Caco-2 (cell line): Measurements from ENCODE around the gene CFAP46. TPM values are rescaled to one million over a fixed set of nuclear protein-coding genes. Genes with fewer than 3 reads are reported as not detected.
A peak's percentile ranks its signal among the peaks of the same experiment; 100 is the strongest.

Experiments used
- BruUV-seq: library from RNA; stranded (reverse); fragments of 400-500 nt; replicated peaks from 2 replicates; lab custom pipeline; 2021; lab: Mats Ljungman, UMichigan
- CTCF ChIA-PET: fragments of 300-600 bp; sonication (Branson Sonifier 250); formaldehyde crosslinking; loops from one replicate; lab custom pipeline; 2022; ENCODE audit warnings: antibody characterized with exemption; lab: Charles Lee
- POLR2A ChIA-PET: fragments of 300-600 bp; sonication (Branson Sonifier 250); formaldehyde crosslinking; loops from one replicate; lab custom pipeline; 2022; ENCODE audit warnings: antibody characterized with exemption; lab: Charles Lee
- DNase-seq, 2 experiments: peaks; one replicate each; pipeline versions ENCODE4 v3.0.0 to v3.0.0-alpha.2; 2020 to 2022
- H3K27me3 ChIP-seq: replicated peaks from 2 replicates; pipeline ENCODE4 v1.6.0; 2011; ENCODE audit warnings: low read length; ENCODE audit not compliant: control insufficient read depth, insufficient read depth
- H3K36me3 ChIP-seq: 2 replicates; pipeline ENCODE4 v1.5.1; 2011; ENCODE audit warnings: low read length; ENCODE audit not compliant: control insufficient read depth, insufficient read depth
- H3K4me1 ChIP-seq: fragments of 250-450 bp; sonication (Bioruptor Pico); 2 replicates; pipeline ENCODE4 v1.5.1; 2020; ENCODE audit warnings: mild to moderate bottlenecking
- H3K4me3 ChIP-seq: 2 replicates; pipeline ENCODE4 v1.5.1; 2011; ENCODE audit warnings: low read depth, mild to moderate bottlenecking, control low read depth, low read length
- H3K9me3 ChIP-seq: fragments of 250-450 bp; sonication (Bioruptor Pico); 2 replicates; pipeline ENCODE4 v1.5.1; 2020; ENCODE audit warnings: mild to moderate bottlenecking, moderate library complexity
- H3K27ac Mint-ChIP-seq: one replicate; pipeline ENCODE4 v1.8.0; 2022; ENCODE audit warnings: mixed read lengths; ENCODE audit not compliant: unreplicated experiment
- H3K27me3 Mint-ChIP-seq: one replicate; pipeline ENCODE4 v1.8.0; 2022; ENCODE audit warnings: mixed read lengths; ENCODE audit not compliant: insufficient read depth, unreplicated experiment
- H3K36me3 Mint-ChIP-seq: one replicate; pipeline ENCODE4 v1.8.0; 2022; ENCODE audit warnings: mild to moderate bottlenecking, mixed read lengths; ENCODE audit not compliant: insufficient read depth, unreplicated experiment
- H3K4me1 Mint-ChIP-seq: one replicate; pipeline ENCODE4 v1.8.0; 2022; ENCODE audit warnings: low read depth, mixed read lengths; ENCODE audit not compliant: unreplicated experiment
- H3K4me3 Mint-ChIP-seq: one replicate; pipeline ENCODE4 v1.8.0; 2022; ENCODE audit warnings: mild to moderate bottlenecking, moderate library complexity, mixed read lengths; ENCODE audit not compliant: unreplicated experiment
- H3K9me3 Mint-ChIP-seq: one replicate; pipeline ENCODE4 v1.8.0; 2022; ENCODE audit warnings: mixed read lengths; ENCODE audit not compliant: unreplicated experiment
- intact Hi-C: fragments of 100-400 bp; cut with micrococcal nuclease; formaldehyde crosslinking; loops from one replicate; pipeline ENCODE4 v1.10.0; 2022; ENCODE audit not compliant: unreplicated experiment
- total RNA-seq: library from RNA; stranded (reverse); gene quantifications from 2 replicates; pipeline ENCODE4 v1.2.3, GENCODE V29; 2022
- TF ChIP-seq, protein P1 (sequence below), 2 experiments: fragments of 200-600 bp in 1 of 2; IDR thresholded peaks; 1 replicate in 1 of 2; 2 replicates in 1 of 2; pipeline versions ENCODE4 v1.5.1 to v1.8.0; 2011 to 2022; ENCODE audit warnings: antibody characterized with exemption in 1 of 2, control low read depth in 1 of 2, inconsistent platforms in 1 of 2, low read depth in 1 of 2, low read length in 1 of 2, mild to moderate bottlenecking in 1 of 2, moderate library complexity in 1 of 2; ENCODE audit not compliant: insufficient read depth in 1 of 2, severe bottlenecking in 1 of 2, unreplicated experiment in 1 of 2

The CFAP46 gene
- total RNA-seq, 1 experiment from 2014 or later: not detected

DNA sequence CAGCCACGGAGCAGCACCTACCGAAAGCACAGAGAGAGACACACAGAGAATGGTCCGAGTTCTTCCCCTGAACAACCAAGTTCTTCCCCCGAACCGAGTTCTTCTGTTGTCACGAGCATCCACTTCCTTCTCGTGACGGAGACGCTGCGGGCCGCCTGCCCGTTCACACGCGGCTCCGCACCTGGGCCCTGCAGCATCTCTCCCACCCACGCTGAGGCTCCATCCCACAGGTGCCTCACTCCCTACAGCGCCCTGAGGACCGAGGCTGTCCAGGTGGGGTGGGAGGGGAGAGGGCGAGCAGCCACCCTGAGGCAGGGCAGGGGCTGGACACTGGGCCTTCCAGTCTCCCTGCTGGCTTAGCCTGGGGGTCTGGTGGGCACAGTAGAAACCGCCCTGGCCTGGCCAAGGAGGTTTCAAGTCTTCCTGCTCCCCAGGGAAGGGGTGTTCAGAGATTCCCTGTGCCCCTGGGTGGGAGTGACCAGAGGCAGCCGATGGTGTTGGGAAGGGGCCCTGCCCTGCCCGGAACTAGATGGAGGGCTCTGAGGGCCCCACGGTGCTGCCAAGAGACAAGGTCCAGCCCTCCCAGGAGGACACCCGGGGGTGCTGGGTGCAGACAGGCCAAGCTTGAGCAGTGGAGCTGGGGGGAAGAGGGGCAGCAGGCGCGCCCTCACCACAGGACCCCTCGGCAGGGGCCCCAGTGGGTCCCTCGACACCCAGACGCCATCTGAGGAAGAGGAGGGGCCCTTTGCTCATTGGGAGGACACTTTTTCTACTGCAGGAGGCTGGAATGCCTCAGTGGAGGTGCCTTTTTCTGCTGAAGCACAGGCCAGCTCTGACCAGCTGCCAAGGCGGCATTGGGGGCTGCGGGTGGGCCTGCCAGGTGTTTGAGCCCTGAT lies 151.2 kb downstream of the CFAP46 start:
- ChIA-PET POLR2A (no interaction called here), CTCF (no interaction called here)
- H3K36me3 Mint-ChIP-seq: peaks cover 6% of the 10 kb centered on the region
- peaks cover 3% of the 10 kb centered on the region for H3K27me3 Mint-ChIP-seq
- TF ChIP-seq, protein P1, sequence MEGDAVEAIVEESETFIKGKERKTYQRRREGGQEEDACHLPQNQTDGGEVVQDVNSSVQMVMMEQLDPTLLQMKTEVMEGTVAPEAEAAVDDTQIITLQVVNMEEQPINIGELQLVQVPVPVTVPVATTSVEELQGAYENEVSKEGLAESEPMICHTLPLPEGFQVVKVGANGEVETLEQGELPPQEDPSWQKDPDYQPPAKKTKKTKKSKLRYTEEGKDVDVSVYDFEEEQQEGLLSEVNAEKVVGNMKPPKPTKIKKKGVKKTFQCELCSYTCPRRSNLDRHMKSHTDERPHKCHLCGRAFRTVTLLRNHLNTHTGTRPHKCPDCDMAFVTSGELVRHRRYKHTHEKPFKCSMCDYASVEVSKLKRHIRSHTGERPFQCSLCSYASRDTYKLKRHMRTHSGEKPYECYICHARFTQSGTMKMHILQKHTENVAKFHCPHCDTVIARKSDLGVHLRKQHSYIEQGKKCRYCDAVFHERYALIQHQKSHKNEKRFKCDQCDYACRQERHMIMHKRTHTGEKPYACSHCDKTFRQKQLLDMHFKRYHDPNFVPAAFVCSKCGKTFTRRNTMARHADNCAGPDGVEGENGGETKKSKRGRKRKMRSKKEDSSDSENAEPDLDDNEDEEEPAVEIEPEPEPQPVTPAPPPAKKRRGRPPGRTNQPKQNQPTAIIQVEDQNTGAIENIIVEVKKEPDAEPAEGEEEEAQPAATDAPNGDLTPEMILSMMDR (IDR thresholded peaks at IDR 0.05; ENCODE audit: insufficient read depth in 1 of 2, low read depth in 1 of 2, low read length in 1 of 2, severe bottlenecking in 1 of 2, unreplicated experiment in 1 of 2): no peak
- H3K4me3 Mint-ChIP-seq: no peak overlapping the region
- H3K4me1 Mint-ChIP-seq: no peaks in the 10 kb centered on the region
- H3K9me3 Mint-ChIP-seq: no peaks in the 10 kb centered on the region
- H3K27me3 ChIP-seq: peaks cover 1% of the 10 kb centered on the region; the same call in 1 of the 2 replicates
- DNase-seq: no peak
- H3K36me3 ChIP-seq: no peaks in the 10 kb centered on the region
- no peaks in the 10 kb centered on the region for H3K9me3 ChIP-seq
- intact Hi-C loops: loop anchor here (5.0 kb wide), 1 partner anchor 139 kb away; no protein-coding TSS in a partner anchor
- H3K27ac Mint-ChIP-seq: no peak overlapping the region
- H3K4me3 ChIP-seq: no peak overlapping the region
- no TSS peak for BruUV-seq
- H3K4me1 ChIP-seq: peaks cover 11% of the 10 kb centered on the region; the same call in 1 of the 2 replicates

DNA sequence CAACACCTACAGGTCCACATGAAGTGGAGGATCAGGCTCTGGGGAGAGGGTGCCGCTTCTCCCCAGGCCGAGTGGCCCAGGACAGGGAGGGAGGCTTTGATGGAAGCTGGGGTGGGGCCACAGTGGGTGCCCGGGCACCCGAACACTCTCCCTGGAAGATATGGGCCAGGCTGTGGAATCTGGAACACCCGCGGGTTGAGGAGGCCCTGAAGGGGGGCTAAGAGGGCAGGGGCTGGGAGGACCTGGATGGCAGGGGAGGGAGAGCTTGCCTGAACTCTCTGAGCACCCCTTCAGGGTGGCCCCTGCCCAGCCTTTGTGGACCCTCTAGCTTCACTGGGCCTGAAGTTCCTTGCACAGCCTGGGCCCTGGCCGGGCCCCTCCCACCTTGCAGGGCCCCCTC lies 151.9 kb downstream of the CFAP46 start:
- H3K4me3 Mint-ChIP-seq: no peak overlapping the region
- no peaks in the 10 kb centered on the region for H3K9me3 Mint-ChIP-seq
- Histone ChIP-seq H3K36me3 (no peaks in the 10 kb centered on the region), H3K9me3 (no peaks in the 10 kb centered on the region), H3K4me1 (peaks cover 11% of the 10 kb centered on the region; the same call in 1 of the 2 replicates), H3K4me3 (no peak overlapping the region), H3K27me3 (peaks cover 1% of the 10 kb centered on the region; the same call in 1 of the 2 replicates)
- peaks cover 3% of the 10 kb centered on the region for H3K27me3 Mint-ChIP-seq
- ChIA-PET CTCF (no interaction called here), POLR2A (no interaction called here)
- H3K27ac Mint-ChIP-seq: no peak overlapping the region
- no peaks in the 10 kb centered on the region for H3K4me1 Mint-ChIP-seq
- no TSS peak for BruUV-seq
- TF ChIP-seq, protein P1 (IDR thresholded peaks at IDR 0.05; ENCODE audit: insufficient read depth in 1 of 2, low read depth in 1 of 2, low read length in 1 of 2, severe bottlenecking in 1 of 2, unreplicated experiment in 1 of 2): no peak
- DNase-seq: no peak
- H3K36me3 Mint-ChIP-seq: peaks cover 6% of the 10 kb centered on the region
- intact Hi-C loops: loop anchor here (5.0 kb wide), 1 partner anchor 138 kb away; no protein-coding TSS in a partner anchor

DNA sequence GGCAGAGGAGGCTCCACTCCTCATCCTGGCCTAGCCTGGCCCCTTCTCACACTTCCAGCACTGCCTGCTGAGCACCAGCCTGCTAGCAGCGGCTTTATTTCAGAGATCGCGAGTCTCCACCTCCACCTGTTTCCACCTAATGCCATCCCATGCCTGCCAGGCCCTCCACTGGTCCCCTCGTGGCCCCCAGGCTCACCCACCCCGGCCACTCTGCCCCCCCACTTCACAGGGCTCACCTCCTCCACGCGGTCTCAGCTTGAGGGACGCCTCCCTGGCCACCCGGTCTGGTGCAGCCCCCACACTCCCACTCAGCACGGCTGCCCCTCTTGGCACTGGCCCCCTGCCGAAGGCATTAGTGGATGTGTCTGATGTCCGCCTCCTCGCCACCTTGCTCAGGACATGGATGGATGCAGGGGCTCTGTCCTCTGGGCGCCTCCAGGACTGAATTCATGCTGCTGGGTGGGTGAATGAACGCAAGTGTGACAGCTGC lies 152.7 kb downstream of the CFAP46 start:
- DNase-seq: no peak
- intact Hi-C loops: loop anchor here (5.0 kb wide), 1 partner anchor 137 kb away; no protein-coding TSS in a partner anchor
- CTCF ChIA-PET: interaction anchor here (0.6 kb wide), 1 partner anchor 489 kb away, joined by 3 read pairs; no protein-coding TSS in a partner anchor
- peaks cover 11% of the 10 kb centered on the region; the same call in 1 of the 2 replicates for H3K4me1 ChIP-seq
- H3K9me3 ChIP-seq: no peaks in the 10 kb centered on the region
- no TSS peak for BruUV-seq
- no peaks in the 10 kb centered on the region for H3K4me1 Mint-ChIP-seq
- no peak overlapping the region for H3K4me3 ChIP-seq
- no peaks in the 10 kb centered on the region for H3K36me3 ChIP-seq
- peaks cover 3% of the 10 kb centered on the region for H3K27me3 Mint-ChIP-seq
- H3K4me3 Mint-ChIP-seq: peak overlapping the region; percentile 40
- H3K27ac Mint-ChIP-seq: no peak overlapping the region
- no peaks in the 10 kb centered on the region for H3K9me3 Mint-ChIP-seq
- peaks cover 1% of the 10 kb centered on the region; the same call in 1 of the 2 replicates for H3K27me3 ChIP-seq
- TF ChIP-seq, protein P1 (IDR thresholded peaks at IDR 0.05; ENCODE audit: insufficient read depth in 1 of 2, low read depth in 1 of 2, low read length in 1 of 2, severe bottlenecking in 1 of 2, unreplicated experiment in 1 of 2): no peak
- POLR2A ChIA-PET: no interaction called here
- peaks cover 6% of the 10 kb centered on the region for H3K36me3 Mint-ChIP-seq
